BLaER1 treated with 17β-estradiol and CSF1 and Interleukin-3, amounts not matched to agents 10 nM and 100 nM (cell line): ENCODE data around the gene CARMIL3.
"Not testable (repeated sequence)": the region's sequence is repeated elsewhere in the genome, so short reads cannot be mapped to it uniquely, and the experiment has no call there.

ENCODE experiments used
- H3K27ac ChIP-seq, 11 experiments: shearing (Covaris generic); formaldehyde crosslinking; 2 replicates each; pipeline ENCODE4 v1.8.1; 2022
- H3K27me3 ChIP-seq, 11 experiments: shearing (Covaris generic); formaldehyde crosslinking; 2 replicates each; pipeline ENCODE4 v1.8.1; 2022
- H3K36me3 ChIP-seq, 11 experiments: shearing (Covaris generic); formaldehyde crosslinking; 2 replicates each; pipeline ENCODE4 v1.8.1; 2022
- H3K4me1 ChIP-seq, 10 experiments: shearing (Covaris generic); formaldehyde crosslinking; 2 replicates each; pipeline ENCODE4 v1.8.1; 2022
- H3K4me2 ChIP-seq, 11 experiments: shearing (Covaris generic); formaldehyde crosslinking; 2 replicates each; pipeline ENCODE4 v1.8.1; 2022
- H3K4me3 ChIP-seq, 10 experiments: shearing (Covaris generic); formaldehyde crosslinking; 2 replicates each; pipeline ENCODE4 v1.8.1; 2022
- H3K9ac ChIP-seq, 11 experiments: shearing (Covaris generic); formaldehyde crosslinking; 2 replicates each; pipeline ENCODE4 v1.8.1; 2022
- H3K9me3 ChIP-seq, 11 experiments: shearing (Covaris generic); formaldehyde crosslinking; replicated peaks in 1 of 11; 2 replicates each; pipeline ENCODE4 v1.8.1; 2022
- H4K20me1 ChIP-seq, 11 experiments: shearing (Covaris generic); formaldehyde crosslinking; 2 replicates each; pipeline ENCODE4 v1.8.1; 2022
- Cebpa-rat ChIP-seq, 11 experiments: shearing (Covaris generic); IDR thresholded peaks; 2 replicates each; pipeline ENCODE4 v1.8.1; 2022

CARMIL3 gene

DNA sequence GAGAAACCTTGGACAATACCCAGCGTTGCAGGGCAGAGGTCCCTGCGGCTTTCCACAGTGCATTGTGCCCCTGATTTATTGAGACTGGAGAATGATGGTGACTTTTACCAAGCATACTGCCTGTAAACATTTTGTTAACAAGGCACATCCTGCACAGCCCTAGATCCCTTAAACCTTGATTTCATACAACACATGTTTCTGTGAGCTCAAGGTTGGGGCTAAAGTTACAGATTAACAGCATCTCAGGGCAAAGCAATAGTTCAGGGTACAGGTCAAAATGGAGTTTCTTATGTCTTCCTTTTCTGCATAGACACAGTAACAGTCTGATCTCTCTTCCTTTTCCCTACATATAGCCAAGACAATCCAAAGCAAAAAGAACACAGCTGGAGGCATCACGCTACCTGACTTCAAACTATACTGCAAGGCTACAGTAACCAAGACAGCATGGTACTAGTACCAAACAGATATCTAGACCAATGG lies 26.8 kb upstream of the CARMIL3 start:
- not testable (repeated sequence) for H3K36me3 ChIP-seq, H3K9ac ChIP-seq, H3K4me3 ChIP-seq, H3K4me2 ChIP-seq, H3K27ac ChIP-seq, H3K9me3 ChIP-seq, H4K20me1 ChIP-seq, H3K27me3 ChIP-seq
- H3K4me1 ChIP-seq: peaks cover 0 to 13% (median 0%) of the 10 kb centered on the region in 10 experiments; a peak in 4 of 20 replicates

DNA sequence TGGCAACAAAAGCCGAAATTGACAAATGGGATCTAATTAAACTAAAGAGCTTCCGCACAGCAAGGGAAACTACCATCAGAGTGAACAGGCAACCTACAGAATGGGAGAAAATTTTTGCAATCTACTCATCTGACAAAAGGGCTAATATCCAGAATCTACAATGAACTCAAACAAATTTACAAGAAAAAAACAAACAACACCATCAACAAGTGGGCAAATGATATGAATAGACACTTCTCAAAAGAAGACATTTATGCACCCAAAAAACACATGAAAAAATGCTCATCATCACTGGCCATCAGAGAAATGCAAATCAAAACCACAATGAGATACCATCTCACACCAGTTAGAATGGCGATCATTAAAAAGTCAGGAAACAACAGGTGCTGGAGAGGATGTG lies 22.1 kb upstream of the CARMIL3 start:
- Histone ChIP-seq H3K4me1 (peaks cover 0 to 24% (median 5%) of the 10 kb centered on the region in 10 experiments; a peak in 9 of 20 replicates), H3K9me3 (peaks cover 15 to 36% (median 35%) of the 10 kb centered on the region in 11 experiments)
- not testable (repeated sequence) for H3K9ac ChIP-seq, H3K4me2 ChIP-seq, H3K36me3 ChIP-seq, H3K4me3 ChIP-seq, H3K27ac ChIP-seq, H3K27me3 ChIP-seq, H4K20me1 ChIP-seq

DNA sequence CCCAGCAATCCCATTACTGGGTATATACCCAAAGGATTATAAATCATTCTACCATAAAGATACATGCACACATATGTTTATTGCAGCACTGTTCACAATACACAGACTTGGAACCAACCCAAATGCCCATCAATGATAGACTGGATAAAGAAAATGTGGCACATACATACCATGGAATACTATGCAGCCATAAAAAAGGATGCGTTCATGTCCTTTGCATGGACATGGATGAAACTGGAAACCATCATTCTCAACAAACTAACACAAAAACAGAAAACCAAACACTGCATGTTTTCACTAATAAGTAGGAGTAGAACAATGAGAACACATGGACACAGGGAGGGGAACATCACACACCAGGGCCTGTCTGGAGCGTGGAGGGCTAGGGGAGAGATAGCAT lies 20.5 kb upstream of the CARMIL3 start:
- peaks cover 15 to 36% (median 34%) of the 10 kb centered on the region in 11 experiments for H3K9me3 ChIP-seq
- not testable (repeated sequence) for H3K4me2 ChIP-seq, H3K9ac ChIP-seq, H3K36me3 ChIP-seq, H3K27ac ChIP-seq, H3K27me3 ChIP-seq, H4K20me1 ChIP-seq, H3K4me3 ChIP-seq
- peaks cover 0 to 36% (median 10%) of the 10 kb centered on the region in 10 experiments; a peak in 11 of 20 replicates for H3K4me1 ChIP-seq

DNA sequence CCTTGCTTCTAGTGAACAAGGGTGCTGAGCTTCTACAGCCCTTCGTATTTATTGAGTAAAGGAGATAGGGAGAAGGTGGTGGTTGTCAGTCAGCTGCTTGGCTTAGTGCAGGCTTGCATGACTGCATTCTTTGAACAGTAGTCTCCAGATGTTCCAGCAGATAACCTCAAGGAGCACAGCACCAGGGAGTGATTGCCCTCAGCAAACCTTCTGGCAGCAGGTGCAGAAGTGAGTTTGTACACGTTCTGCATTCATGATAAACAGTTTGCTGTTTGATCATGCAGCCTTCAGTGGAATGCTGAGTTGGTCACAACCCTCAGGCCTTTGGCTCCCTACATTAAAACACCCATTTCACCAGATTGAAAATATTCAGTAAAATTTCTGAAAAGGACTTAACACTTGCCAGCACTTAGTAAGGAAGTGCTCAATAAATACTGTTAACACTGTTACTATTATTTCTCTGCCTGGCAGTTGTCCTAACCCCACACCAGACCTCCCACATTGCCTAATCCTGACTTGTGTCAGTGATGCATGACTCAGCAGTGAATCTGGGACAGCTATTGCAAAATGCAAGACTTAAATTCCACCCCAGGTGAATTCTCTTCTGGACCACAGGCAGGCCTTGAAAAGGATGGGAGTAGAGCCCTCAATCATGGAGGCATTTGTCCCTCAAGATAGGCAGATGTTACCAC lies 18.9 kb upstream of the CARMIL3 start:
- H3K4me1 ChIP-seq: peaks cover 9 to 50% (median 22%) of the 10 kb centered on the region in 10 experiments; a peak in 19 of 20 replicates
- H3K27me3 ChIP-seq: no peaks in the 10 kb centered on the region
- no peaks in the 10 kb centered on the region for H4K20me1 ChIP-seq
- H3K4me2 ChIP-seq: peak overlapping the region in 5 of 11 experiments; percentile 26 to 57 (median 37); a peak in 9 of 22 replicates
- no peak overlapping the region for H3K9ac ChIP-seq
- no peak overlapping the region for H3K4me3 ChIP-seq
- peaks cover 15 to 36% (median 34%) of the 10 kb centered on the region in 11 experiments for H3K9me3 ChIP-seq
- H3K36me3 ChIP-seq: no peaks in the 10 kb centered on the region
- no peak overlapping the region for H3K27ac ChIP-seq
- TF ChIP-seq Cebpa-rat (IDR thresholded peaks at IDR 0.05): no peak

DNA sequence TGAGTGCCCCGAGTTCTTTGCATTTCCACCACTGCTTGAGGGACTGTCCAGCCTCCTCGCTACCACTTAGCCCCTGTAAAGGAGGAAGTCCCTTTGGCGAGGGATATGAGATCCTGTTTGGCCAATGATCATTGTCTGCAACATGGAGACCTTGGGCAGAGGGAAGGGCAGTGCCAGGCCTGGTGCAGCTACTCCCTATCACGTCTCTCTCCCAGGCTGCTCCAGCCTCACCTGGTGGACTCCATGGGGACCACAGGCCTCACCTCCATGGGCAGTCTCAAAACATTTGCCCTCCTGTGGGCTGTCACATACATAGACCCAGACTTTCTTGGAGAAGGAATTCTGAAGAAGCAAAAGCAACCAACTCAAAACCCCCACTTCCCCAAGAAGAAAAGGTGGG lies 16.0 kb upstream of the CARMIL3 start:
- H3K4me2 ChIP-seq: peak overlapping the region; percentile 81 to 96 (median 90)
- peaks cover 15 to 31% (median 29%) of the 10 kb centered on the region in 11 experiments for H3K9me3 ChIP-seq
- peaks cover 9 to 50% (median 22%) of the 10 kb centered on the region in 10 experiments; a peak in 19 of 20 replicates for H3K4me1 ChIP-seq
- not testable (repeated sequence) for H3K36me3 ChIP-seq, H3K27me3 ChIP-seq, H4K20me1 ChIP-seq
- peak overlapping the region; percentile 50 to 80 (median 76); a peak in 19 of 22 replicates for H3K27ac ChIP-seq
- peak overlapping the region; percentile 52 to 75 (median 64) for H3K4me3 ChIP-seq
- H3K9ac ChIP-seq: peak overlapping the region; percentile 71 to 82 (median 79)

DNA sequence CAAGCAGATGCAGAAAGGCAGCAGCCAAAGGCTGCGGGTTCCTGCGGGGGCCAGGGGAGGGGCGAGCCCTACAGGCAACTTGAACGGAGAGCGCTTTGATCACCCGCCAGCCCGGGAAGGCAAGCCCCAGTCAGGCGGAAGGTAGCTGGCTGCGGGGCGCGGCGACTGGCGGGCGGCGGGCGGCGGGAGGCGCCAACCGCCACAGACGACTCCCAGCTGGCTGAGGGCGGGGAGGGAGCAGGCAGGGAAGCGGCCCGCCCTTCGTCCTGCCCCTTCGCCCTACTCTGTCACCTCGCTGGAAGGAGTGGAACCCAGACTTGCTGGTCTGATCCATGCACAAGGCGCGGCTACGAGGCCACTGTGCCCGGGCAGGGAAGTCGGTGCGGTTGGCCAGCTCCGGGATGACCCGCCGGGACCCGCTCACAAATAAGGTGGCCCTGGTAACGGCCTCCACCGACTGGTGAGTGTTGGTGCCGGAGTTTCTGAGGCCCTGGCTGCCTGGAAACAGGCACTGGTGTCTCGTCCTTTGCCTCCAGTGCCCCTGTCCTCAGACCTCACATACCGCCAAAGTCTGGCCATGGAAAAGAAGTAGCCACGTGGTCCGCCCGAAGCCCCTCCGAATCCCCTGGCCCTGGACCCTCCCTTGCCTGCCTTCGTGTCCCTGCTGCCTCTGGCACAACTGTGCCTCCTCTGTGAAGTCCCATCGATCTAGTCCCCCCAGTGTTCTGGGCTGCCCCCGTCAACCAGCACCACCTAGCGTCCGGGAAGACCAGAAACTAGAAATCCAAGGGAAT lies 15.4 kb upstream of the CARMIL3 start:
- peak overlapping the region; percentile 52 to 75 (median 64) for H3K4me3 ChIP-seq

DNA sequence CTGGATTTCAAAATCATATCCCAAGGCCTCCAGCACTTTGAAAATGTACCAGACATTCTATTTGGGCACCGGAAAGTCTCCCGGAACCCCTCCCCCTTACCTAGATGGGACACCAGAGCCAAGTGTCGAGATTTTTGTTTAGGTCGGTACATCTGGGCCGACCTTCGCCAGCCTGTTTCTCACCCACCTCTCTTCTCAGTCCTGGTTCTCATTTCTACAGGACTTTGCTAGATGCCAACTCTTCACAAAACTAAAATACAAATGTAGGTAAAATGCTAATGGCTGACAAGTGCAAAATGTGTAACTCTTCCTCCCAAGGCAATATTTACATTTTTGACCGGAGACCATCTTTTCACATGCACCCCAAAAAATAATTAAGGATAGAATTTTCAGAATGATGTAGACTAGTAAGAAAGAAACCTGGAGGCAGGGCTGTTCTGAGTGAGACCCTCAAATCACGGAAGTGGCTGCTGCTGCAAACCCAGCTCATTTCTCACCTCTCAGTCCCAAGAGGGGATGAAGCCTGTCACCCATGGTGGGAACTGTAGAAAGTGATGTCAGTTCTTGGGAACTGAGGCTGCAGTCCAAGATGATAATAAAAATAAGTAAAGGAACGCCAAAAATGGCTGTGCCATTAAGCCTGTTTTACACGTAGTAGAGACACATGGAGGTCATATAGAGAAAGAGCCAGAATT lies 14.7 kb upstream of the CARMIL3 start:
- H3K4me1 ChIP-seq: peaks cover 9 to 50% (median 22%) of the 10 kb centered on the region in 10 experiments; a peak in 19 of 20 replicates
- H3K27ac ChIP-seq: peak overlapping the region in 9 of 11 experiments; percentile 50 to 80 (median 77); a peak in 14 of 22 replicates
- not testable (repeated sequence) for H4K20me1 ChIP-seq, H3K27me3 ChIP-seq, H3K36me3 ChIP-seq
- peak overlapping the region; percentile 81 to 96 (median 90) for H3K4me2 ChIP-seq
- H3K4me3 ChIP-seq: peak overlapping the region; percentile 52 to 75 (median 64)
- H3K9me3 ChIP-seq: peaks cover 7 to 18% (median 16%) of the 10 kb centered on the region in 11 experiments; a peak in 21 of 22 replicates
- peak overlapping the region; percentile 71 to 82 (median 79); a peak in 20 of 22 replicates for H3K9ac ChIP-seq

More for the DNA sequence above, 15.4 kb upstream of the CARMIL3 start:
- Histone ChIP-seq H3K27me3 (no peaks in the 10 kb centered on the region), H3K9ac (peak overlapping the region; percentile 71 to 82 (median 79)), H3K4me1 (peaks cover 9 to 50% (median 22%) of the 10 kb centered on the region in 10 experiments; a peak in 19 of 20 replicates), H4K20me1 (no peaks in the 10 kb centered on the region), H3K9me3 (peaks cover 10 to 25% (median 23%) of the 10 kb centered on the region in 11 experiments), H3K4me2 (peak overlapping the region; percentile 81 to 96 (median 90)), H3K36me3 (no peaks in the 10 kb centered on the region), H3K27ac (peak overlapping the region; percentile 50 to 80 (median 76); a peak in 21 of 22 replicates)
- TF ChIP-seq Cebpa-rat (IDR thresholded peaks at IDR 0.05): no peak

DNA sequence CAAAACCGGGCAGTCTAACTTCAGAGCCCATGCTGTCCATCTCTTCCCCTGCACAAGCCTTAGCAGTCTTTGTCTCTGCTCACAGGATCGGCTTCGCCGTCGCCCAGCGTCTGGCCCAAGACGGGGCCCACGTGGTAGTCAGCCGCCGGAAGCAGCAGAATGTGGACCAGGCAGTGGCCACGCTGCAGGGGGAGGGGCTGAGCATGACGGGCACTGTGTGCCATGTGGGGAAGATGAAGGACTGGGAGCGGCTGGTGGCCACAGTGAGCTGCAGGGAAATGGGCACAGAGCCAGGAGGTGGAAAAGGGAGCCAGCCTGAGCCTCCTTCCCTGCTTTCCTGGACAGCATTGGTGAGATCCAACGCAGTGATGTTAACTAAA lies 14.2 kb upstream of the CARMIL3 start:
- Histone ChIP-seq H3K36me3 (no peaks in the 10 kb centered on the region), H3K4me2 (peak overlapping the region in 5 of 11 experiments; percentile 11 to 91 (median 24); a peak in 4 of 22 replicates), H3K4me3 (no peak overlapping the region), H3K27ac (no peak overlapping the region), H3K9me3 (peaks cover 2 to 12% (median 10%) of the 10 kb centered on the region in 11 experiments; a peak in 21 of 22 replicates), H3K27me3 (no peaks in the 10 kb centered on the region), H3K4me1 (peaks cover 9 to 49% (median 22%) of the 10 kb centered on the region in 10 experiments; a peak in 19 of 20 replicates), H3K9ac (no peak overlapping the region), H4K20me1 (no peaks in the 10 kb centered on the region)
- no peak for TF ChIP-seq Cebpa-rat (IDR thresholded peaks at IDR 0.05)

DNA sequence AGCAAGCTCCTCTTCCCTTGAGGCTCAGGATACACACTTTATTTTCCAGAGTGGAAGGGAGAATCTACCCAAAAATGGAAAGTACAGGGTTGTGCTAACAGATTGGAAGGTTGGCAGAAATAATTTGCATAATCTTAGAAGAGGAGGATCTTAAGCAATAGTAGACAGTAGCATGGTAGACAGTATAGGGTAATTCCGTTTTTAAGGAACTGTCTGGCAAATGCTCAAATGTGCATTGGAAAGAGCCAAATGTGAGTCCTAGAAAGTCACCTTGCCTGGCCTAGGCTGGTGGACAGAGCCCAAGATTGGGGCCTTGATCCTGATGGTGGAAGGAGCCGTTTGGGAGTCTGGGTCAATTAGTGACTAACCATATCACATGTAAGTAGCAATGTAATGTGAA lies 13.1 kb upstream of the CARMIL3 start:
- Histone ChIP-seq H4K20me1 (no peaks in the 10 kb centered on the region), H3K4me2 (no peak overlapping the region), H3K27me3 (no peaks in the 10 kb centered on the region), H3K9me3 (peaks cover 0 to 2% (median under 1%) of the 10 kb centered on the region in 11 experiments; a peak in 3 of 22 replicates), H3K27ac (no peak overlapping the region), H3K4me3 (no peak overlapping the region), H3K36me3 (no peaks in the 10 kb centered on the region), H3K4me1 (peaks cover 9 to 38% (median 17%) of the 10 kb centered on the region in 10 experiments; a peak in 19 of 20 replicates), H3K9ac (no peak overlapping the region)
- TF ChIP-seq Cebpa-rat (IDR thresholded peaks at IDR 0.05): no peak
